Skeletal muscle satellite cell (primary cell): Measurements from ENCODE around the gene CAPN5.

Experiments used
- H3K27me3 ChIP-seq: 2 replicates; pipeline ENCODE4 v1.7.0; 2013; ENCODE audit warnings: low read length; ENCODE audit not compliant: control insufficient read depth, insufficient read depth
- H3K36me3 ChIP-seq: 2 replicates; pipeline ENCODE4 v1.7.0; 2013; ENCODE audit warnings: mild to moderate bottlenecking, control low read depth, low read length; ENCODE audit not compliant: insufficient read depth
- H3K4me1 ChIP-seq: 2 replicates; pipeline ENCODE4 v1.7.0; 2013; ENCODE audit warnings: low read length; ENCODE audit not compliant: control insufficient read depth, insufficient read depth
- H3K4me2 ChIP-seq: 2 replicates; pipeline ENCODE4 v1.7.0; 2013; ENCODE audit warnings: mild to moderate bottlenecking, low read length
- H3K4me3 ChIP-seq: 2 replicates; pipeline ENCODE4 v1.7.0; 2013; ENCODE audit warnings: low read length
- H3K9ac ChIP-seq: 2 replicates; pipeline ENCODE4 v1.7.0; 2013; ENCODE audit warnings: mild to moderate bottlenecking, low read depth, low read length, moderate library complexity
- H3K9me3 ChIP-seq: replicated peaks from 2 replicates; pipeline ENCODE4 v1.7.0; 2013; ENCODE audit warnings: mild to moderate bottlenecking, control low read depth, low read length

The CAPN5 gene

GRCh38 chr11:77144196-77144856, 77.6 kb downstream of the CAPN5 start:
- Histone ChIP-seq H3K36me3 (no peaks in the 10 kb centered on the region), H3K4me3 (no peak overlapping the region), H3K27me3 (peaks cover 22% of the 10 kb centered on the region), H3K9ac (no peak overlapping the region), H3K9me3 (no peaks in the 10 kb centered on the region), H3K4me1 (peaks cover 6% of the 10 kb centered on the region), H3K4me2 (no peak overlapping the region)

GRCh38 chr11:77144857-77145428, 78.2 kb downstream of the CAPN5 start:
- peaks cover 6% of the 10 kb centered on the region for H3K4me1 ChIP-seq
- H3K36me3 ChIP-seq, result no peaks in the 10 kb centered on the region
- no peak overlapping the region for H3K9ac ChIP-seq

GRCh38 chr11:77146261-77147035, 79.7 kb downstream of the CAPN5 start:
- Histone ChIP-seq H3K4me1 (peaks cover 4% of the 10 kb centered on the region), H3K36me3 (no peaks in the 10 kb centered on the region), H3K9ac (no peak overlapping the region), H3K27me3 (peaks cover 22% of the 10 kb centered on the region), H3K4me2 (no peak overlapping the region), H3K9me3 (no peaks in the 10 kb centered on the region), H3K4me3 (no peak overlapping the region)

More at GRCh38 chr11:77144857-77145428, 78.2 kb downstream of the CAPN5 start:
- H3K4me2 ChIP-seq, result no peak overlapping the region
- no peak overlapping the region for H3K4me3 ChIP-seq
- peaks cover 22% of the 10 kb centered on the region for H3K27me3 ChIP-seq
- no peaks in the 10 kb centered on the region for H3K9me3 ChIP-seq

GRCh38 chr11:77147036-77147315, 80.2 kb downstream of the CAPN5 start:
- Histone ChIP-seq H3K36me3 (no peaks in the 10 kb centered on the region), H3K27me3 (peaks cover 22% of the 10 kb centered on the region), H3K9me3 (no peaks in the 10 kb centered on the region), H3K4me3 (no peak overlapping the region), H3K4me2 (no peak overlapping the region), H3K9ac (no peak overlapping the region), H3K4me1 (peaks cover 9% of the 10 kb centered on the region)

GRCh38 chr11:77147668-77148321, 81.0 kb downstream of the CAPN5 start:
- Histone ChIP-seq H3K27me3 (peaks cover 25% of the 10 kb centered on the region), H3K4me3 (no peak overlapping the region), H3K9ac (no peak overlapping the region), H3K4me2 (no peak overlapping the region), H3K36me3 (no peaks in the 10 kb centered on the region), H3K4me1 (peaks cover 17% of the 10 kb centered on the region), H3K9me3 (no peaks in the 10 kb centered on the region)

- Histone ChIP-seq H3K9me3 (no peaks in the 10 kb centered on the region), H3K9ac (no peak overlapping the region), H3K4me1 (peaks cover 25% of the 10 kb centered on the region), H3K27me3 (peaks cover 32% of the 10 kb centered on the region), H3K36me3 (no peaks in the 10 kb centered on the region), H3K4me3 (no peak overlapping the region), H3K4me2 (no peak overlapping the region)
These were observed 82.4 kb downstream of the CAPN5 start for GRCh38 chr11:77148963-77149715.

- no peaks in the 10 kb centered on the region for H3K36me3 ChIP-seq
- H3K4me1 ChIP-seq, result peaks cover 31% of the 10 kb centered on the region
These were observed 83.1 kb downstream of the CAPN5 start for GRCh38 chr11:77149716-77150392.

GRCh38 chr11:77150836-77151235, 84.1 kb downstream of the CAPN5 start:
- Histone ChIP-seq H3K4me1 (peaks cover 31% of the 10 kb centered on the region), H3K4me3 (no peak overlapping the region), H3K36me3 (no peaks in the 10 kb centered on the region), H3K4me2 (no peak overlapping the region), H3K27me3 (peaks cover 35% of the 10 kb centered on the region), H3K9me3 (no peaks in the 10 kb centered on the region), H3K9ac (no peak overlapping the region)

More at GRCh38 chr11:77149716-77150392, 83.1 kb downstream of the CAPN5 start:
- Histone ChIP-seq H3K4me3 (no peak overlapping the region), H3K9me3 (no peaks in the 10 kb centered on the region), H3K9ac (no peak overlapping the region), H3K27me3 (peaks cover 38% of the 10 kb centered on the region), H3K4me2 (no peak overlapping the region)

GRCh38 chr11:77151804-77152509, 85.2 kb downstream of the CAPN5 start:
- Histone ChIP-seq H3K4me1 (peaks cover 31% of the 10 kb centered on the region), H3K9ac (no peak overlapping the region), H3K4me2 (peak overlapping the region; percentile 44), H3K36me3 (no peaks in the 10 kb centered on the region), H3K4me3 (no peak overlapping the region), H3K9me3 (no peaks in the 10 kb centered on the region), H3K27me3 (peaks cover 27% of the 10 kb centered on the region)

GRCh38 chr11:77152846-77153245, 86.1 kb downstream of the CAPN5 start:
- Histone ChIP-seq H3K36me3 (no peaks in the 10 kb centered on the region), H3K4me3 (no peak overlapping the region), H3K9ac (no peak overlapping the region), H3K4me2 (no peak overlapping the region), H3K27me3 (peaks cover 25% of the 10 kb centered on the region), H3K9me3 (no peaks in the 10 kb centered on the region), H3K4me1 (peaks cover 31% of the 10 kb centered on the region)
